LoVo (cell line): Measurements from ENCODE around the gene GBP4.
"Not testable (repeated sequence)": the region's sequence is repeated elsewhere in the genome, so short reads cannot be mapped to it uniquely, and the experiment has no call there.

Source experiments
- DNase-seq: peaks from one replicate; pipeline ENCODE4 v3.0.0-alpha.2; 2016; ENCODE audit warnings: low spot score

GBP4 gene

GRCh38 chr1:89198491-89199072 is at the start of gene GBP4:
GBP4 (minus strand) TSS chr1:89198942; CDS start chr1:89198834, 108 bp downstream.
- peak; percentile 3 for DNase-seq

GRCh38 chr1:89243046-89243445 is 44.3 kb upstream of the GBP4 start:
- DNase-seq: no peak

GRCh38 chr1:89221341-89221740 is 22.6 kb upstream of the GBP4 start:
- DNase-seq: no peak

- DNase-seq: not testable (repeated sequence)
Measured at GRCh38 chr1:89219851-89220250, 21.1 kb upstream of the GBP4 start.

GRCh38 chr1:89218941-89219340 is 20.2 kb upstream of the GBP4 start:
- DNase-seq: not testable (repeated sequence)

- no peak for DNase-seq
Measured at GRCh38 chr1:89213347-89213746, 14.6 kb upstream of the GBP4 start.

GRCh38 chr1:89211035-89211634 is 12.4 kb upstream of the GBP4 start:
- DNase-seq: no peak

- DNase-seq: no peak
Measured at GRCh38 chr1:89206373-89206772, 7.6 kb upstream of the GBP4 start.

- no peak for DNase-seq
Measured at GRCh38 chr1:89203166-89203565, 4.4 kb upstream of the GBP4 start.

- DNase-seq: no peak
Measured at GRCh38 chr1:89201106-89201794, 2.5 kb upstream of the GBP4 start.

GRCh38 chr1:89200663-89201062 is 1.9 kb upstream of the GBP4 start:
- no peak for DNase-seq

GRCh38 chr1:89199525-89200031 is 836 bp upstream of the GBP4 start:
- DNase-seq: no peak

GRCh38 chr1:89198081-89198480 is 661 bp downstream of the GBP4 start:
- DNase-seq: no peak

GRCh38 chr1:89195476-89195875 is 3.3 kb downstream of the GBP4 start:
- DNase-seq: no peak

- DNase-seq: no peak
Measured at GRCh38 chr1:89191314-89191713, 7.4 kb downstream of the GBP4 start.

- no peak for DNase-seq
Measured at GRCh38 chr1:89190017-89190416, 8.7 kb downstream of the GBP4 start.

- no peak for DNase-seq
Measured at GRCh38 chr1:89179343-89179742, 19.4 kb downstream of the GBP4 start.

GRCh38 chr1:89176971-89177370 is 21.8 kb downstream of the GBP4 start:
- DNase-seq: no peak

GRCh38 chr1:89175601-89176256 is 23.0 kb downstream of the GBP4 start, which contains the start of gene GBP7:
GBP7 (minus strand) TSS chr1:89176003; CDS start chr1:89171935, 4,068 bp downstream.
- no peak for DNase-seq

GRCh38 chr1:89174491-89174890 is 24.3 kb downstream of the GBP4 start:
- DNase-seq: no peak

GRCh38 chr1:89172468-89173143 is 26.1 kb downstream of the GBP4 start:
- DNase-seq: no peak

GRCh38 chr1:89171067-89171438 is 27.7 kb downstream of the GBP4 start:
- no peak for DNase-seq
